T-helper 9 cell (primary cell): ENCODE data around the gene COL26A1.
"Not testable (repeated sequence)": the region's sequence is repeated elsewhere in the genome, so short reads cannot be mapped to it uniquely, and the experiment has no call there.

ENCODE experiments used
- DNase-seq: peaks from one replicate; pipeline ENCODE4 v3.0.0-alpha.2; 2020

COL26A1 gene

DNA sequence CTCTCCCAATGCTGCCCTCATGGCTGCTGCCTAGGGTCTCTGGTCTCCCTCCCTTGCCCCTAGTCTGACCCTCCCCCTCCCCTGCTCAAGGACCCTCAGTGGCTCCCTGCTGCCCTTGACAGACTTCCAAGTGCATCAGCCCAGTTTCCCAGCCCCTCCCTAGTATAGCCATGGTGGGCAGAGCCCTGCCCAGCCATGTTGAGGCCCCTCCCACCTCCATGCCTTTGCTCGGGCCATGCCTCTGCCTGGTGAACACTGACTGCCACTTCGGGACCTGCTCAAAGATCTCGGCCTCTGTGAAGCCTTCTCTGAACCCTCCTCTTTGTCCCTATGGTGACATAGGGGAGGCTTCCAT, 193.2 kb downstream of the COL26A1 start:
- no peak for DNase-seq

GRCh38 chr7:101556453-101556968, 193.8 kb downstream of the COL26A1 start:
- no peak for DNase-seq

DNA sequence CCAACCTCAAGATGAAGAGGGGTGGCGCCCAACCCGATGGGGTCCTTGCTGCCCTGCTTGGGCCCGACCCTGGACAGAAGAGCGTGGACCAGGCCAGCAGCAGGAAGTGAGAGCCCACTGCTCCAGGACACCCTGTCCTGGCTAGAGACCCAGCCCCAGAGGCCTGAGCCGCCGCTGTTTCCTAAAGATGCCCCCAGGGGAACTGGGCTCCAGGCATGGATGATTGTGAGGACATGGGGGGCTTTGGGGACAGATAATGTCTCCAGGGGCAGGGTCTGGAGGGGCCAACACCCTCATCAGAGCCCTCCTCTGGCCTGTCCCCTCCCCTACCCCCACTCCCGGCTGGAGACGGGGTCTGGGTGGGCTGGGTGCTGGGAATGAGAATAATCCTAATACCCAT, 194.7 kb downstream of the COL26A1 start:
- no peak for DNase-seq

DNA sequence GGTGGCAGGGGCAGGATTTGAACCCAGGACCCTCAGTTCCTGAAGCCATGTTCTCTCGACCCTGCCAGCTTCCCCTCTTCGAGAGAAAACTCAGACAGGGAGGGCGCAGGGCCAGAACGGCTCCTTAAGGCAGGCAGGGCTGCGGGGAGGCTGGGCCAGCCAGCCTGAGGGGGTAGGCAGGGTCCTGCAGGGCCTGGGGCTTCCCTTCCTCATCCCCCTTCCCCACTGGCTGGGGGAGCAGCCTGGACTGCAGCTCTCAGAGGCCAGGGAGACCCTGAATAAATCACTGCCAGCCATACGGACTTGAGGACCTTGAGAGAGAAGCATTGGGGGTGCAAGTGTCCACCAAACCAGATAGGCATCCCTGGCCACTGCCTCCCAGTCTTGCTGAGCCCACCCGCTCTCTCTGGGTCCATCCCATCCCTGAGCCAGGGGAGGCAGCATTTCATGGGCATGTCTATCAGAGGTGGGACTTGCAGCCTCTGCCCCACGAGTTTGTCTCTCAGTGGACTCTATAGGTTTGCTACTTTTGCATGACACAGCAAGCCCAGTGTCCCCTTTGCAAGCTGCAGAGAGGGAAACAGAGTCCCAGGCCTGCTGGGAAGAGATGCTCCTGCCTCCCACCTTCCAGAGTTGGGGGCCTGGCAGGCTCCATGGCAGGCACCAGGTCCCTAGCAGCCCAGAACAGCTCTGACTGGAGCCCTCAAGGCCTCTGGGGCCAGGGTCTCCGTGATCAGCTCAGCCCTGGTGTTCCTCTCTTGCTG, 195.5 kb downstream of the COL26A1 start:
- no peak for DNase-seq

GRCh38 chr7:101558742-101559325, 196.2 kb downstream of the COL26A1 start:
- DNase-seq: no peak

GRCh38 chr7:101559586-101559985, 196.9 kb downstream of the COL26A1 start:
- DNase-seq: no peak

DNA sequence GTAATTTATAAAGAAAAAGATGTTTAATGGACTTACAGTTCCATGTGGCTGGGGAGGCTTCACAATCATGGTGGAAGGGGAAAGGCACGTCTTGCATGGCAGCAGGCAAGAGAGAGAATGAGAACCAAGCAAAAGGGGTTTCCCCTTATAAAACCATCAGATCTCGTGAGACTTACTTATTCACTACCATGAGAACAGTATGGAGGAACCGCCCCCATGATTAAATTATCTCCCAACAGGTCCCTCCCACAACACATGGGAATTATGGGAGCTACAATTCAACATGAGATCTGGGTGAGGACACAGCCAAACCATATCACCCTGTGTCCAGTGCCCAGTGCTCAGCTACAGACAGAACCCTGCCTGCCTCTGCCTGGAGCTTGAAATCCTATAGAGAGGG, 197.3 kb downstream of the COL26A1 start:
- DNase-seq: not testable (repeated sequence)

GRCh38 chr7:101560856-101561255, 198.2 kb downstream of the COL26A1 start:
- DNase-seq: no peak

- DNase-seq: not testable (repeated sequence)
Measured at GRCh38 chr7:101561293-101561692, 198.6 kb downstream of the COL26A1 start.

DNA sequence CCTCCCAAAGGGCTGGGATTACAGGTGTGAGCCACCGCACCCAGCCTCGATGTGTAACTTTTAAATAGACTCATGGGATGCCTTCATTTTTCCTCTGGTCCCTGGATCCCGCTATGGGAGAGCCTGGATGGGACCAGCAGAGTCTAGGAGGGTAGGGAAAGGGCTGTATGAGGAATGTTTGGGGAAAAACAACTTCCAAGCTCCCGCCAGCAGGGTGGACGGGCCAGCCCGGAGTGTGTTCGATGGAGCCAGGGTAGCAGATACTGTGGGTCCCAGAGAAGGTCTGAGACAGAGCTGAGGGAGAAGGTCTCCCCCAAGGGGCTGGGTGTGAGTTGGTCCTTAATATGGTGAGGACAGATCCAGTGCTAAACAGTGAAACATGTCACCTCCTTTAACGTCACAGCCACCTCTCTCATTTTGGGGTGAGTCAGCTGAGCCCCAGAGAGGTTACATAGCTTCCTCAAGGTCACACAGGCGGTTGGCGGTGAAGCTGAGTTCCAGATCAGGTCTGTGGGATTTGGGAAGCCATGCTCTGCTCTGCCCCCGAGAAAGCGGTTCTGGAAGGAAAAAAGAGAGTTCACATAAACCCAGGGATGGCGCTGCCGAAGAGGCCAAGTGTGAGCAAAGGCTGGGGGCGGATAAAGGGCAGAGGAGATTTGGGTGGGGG, 200.0 kb downstream of the COL26A1 start:
- DNase-seq: no peak

GRCh38 chr7:101563198-101563901, 200.7 kb downstream of the COL26A1 start:
- DNase-seq: no peak

GRCh38 chr7:101563943-101564777, 201.5 kb downstream of the COL26A1 start:
- DNase-seq: no peak

GRCh38 chr7:101564778-101565211, 202.1 kb downstream of the COL26A1 start:
- no peak for DNase-seq

DNA sequence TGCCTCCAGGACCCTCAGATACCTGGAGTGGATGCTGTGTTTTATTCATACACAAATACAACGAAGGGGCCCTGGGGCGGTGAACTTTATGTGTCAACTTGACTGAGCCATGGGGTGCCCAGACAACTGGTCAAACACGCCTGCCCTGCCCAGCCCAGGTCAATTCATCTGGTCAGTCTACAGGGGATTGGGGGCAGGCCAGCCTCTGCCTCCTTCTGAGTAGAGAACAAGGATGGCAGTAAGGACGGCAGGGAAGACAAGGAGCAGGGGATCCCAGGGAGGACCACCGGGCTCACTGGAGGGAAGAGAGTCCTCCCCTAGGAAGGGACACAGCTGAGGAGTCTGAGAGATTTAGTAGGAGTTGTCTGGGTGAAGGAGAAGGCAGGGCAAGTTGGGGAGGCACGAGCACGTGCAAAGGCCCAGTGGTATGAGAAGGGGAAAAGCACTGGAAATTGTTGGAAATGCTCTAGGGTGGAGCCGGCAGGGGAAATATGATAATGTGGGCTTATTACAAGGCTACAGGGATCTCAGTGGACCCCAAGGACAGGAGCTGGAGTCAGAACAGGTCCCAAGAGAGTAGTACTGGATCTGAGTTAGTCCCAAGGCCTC, 203.0 kb downstream of the COL26A1 start:
- DNase-seq: no peak

DNA sequence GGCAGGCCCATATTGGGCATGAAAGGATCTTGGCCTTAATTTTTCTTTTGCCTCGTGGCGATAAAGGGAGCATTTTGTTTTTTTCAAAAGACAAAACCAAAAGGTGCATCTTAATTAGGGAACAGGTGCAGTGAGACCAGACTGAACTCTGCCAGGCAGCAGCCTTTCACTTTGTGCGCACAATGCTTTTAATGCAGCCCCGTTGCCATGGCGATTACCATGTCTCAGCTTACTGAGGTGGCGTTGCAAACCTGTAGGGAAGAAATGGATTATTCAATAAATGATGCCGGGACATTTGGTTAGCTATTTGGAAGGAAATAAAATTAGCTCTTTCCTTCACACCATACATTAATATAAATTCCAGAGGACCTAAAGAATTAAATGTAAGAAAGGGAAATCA, 204.6 kb downstream of the COL26A1 start:
- no peak for DNase-seq

- DNase-seq: no peak
Measured at GRCh38 chr7:101572156-101572555, 209.5 kb downstream of the COL26A1 start.

DNA sequence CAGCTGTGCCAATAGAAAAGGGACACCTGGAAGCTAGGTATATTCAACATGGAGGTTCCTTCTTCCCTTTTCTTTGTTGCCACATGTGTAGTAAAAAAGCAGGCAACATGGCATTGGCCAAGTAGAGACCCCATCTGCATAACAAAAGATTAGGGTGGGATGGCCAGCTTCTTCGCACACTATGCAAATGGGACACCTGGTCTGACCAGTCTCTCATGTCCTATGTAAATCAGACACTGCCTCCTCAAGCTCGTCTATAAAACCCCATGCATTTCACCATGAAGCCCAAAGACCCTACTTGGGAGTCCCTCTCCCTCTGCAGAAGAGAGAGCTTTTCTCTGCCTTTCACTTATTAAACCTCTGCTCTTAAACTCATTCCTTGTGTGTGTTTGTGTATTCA, 212.5 kb downstream of the COL26A1 start:
- DNase-seq: no peak

GRCh38 chr7:101575721-101576120, 213.0 kb downstream of the COL26A1 start:
- DNase-seq: no peak

DNA sequence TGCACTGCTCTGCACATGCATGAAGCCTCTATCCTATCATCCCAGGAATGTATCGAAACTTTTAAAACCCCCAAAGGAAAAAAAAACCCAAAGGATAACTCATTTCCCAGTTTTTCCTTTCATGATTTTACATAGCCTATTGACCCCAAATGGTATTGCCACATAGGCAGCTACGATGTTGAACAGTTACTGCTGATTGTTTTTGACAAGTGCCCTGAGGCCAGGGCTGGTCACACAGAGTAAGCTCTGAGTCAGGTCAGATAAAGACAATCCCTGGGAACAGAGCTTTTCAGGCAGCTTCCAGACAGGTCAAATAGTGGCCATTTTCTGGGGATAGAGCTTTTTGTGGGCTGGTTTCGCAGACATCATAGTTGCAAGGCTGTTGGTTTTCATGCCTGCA, 214.3 kb downstream of the COL26A1 start:
- no peak for DNase-seq

DNA sequence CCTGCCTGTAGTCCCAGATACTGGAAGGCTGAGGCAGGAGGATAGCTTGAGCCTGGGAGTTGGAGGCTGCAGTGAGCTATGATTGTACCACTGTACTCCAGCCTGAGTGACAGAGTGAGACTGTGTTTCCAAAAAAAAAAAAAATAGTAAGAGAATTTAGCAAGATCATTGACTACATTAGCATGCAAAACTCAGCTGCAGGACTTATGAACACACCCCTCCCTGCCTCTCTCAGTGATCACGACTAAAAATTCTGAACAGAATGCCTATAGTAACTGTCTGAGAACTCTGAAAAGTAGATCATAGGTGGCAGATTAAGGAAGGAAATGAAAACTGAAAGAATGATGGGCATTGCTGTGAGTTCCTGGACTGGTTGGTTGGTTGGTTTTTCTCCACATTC, 215.9 kb downstream of the COL26A1 start:
- DNase-seq: no peak

GRCh38 chr7:101580596-101580995, 217.9 kb downstream of the COL26A1 start:
- DNase-seq: no peak

DNA sequence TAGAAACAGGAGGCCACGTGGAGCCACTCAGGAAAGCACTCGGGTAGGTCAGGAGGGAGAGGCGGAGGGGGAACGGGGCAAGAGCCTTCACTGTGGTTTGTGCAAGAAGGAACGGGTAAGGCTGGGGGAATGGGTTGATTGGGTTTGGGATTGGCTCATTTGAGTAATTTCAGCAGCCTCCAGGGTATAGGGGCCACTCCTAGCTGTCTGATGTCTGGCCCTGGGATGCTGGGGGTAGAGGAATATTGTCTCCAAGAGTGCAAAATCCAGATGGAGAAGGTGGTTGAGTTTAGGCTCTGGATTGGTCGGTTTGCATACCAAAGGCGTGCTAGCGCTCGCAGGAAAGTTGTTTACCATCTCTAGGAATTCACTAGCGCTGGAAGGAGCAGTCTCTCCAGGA, 219.2 kb downstream of the COL26A1 start:
- no peak for DNase-seq
